ENCODE results near the gene CALHM2. TPM values are rescaled to one million over a fixed set of nuclear protein-coding genes. Genes with fewer than 3 reads are reported as not detected.

The CALHM2 gene
- total RNA-seq, 2 donors from 2014 or later = 23.8 to 57.7 TPM

- no peak overlapping the region for H3K4me3 ChIP-seq
- H3K27me3 ChIP-seq = no peaks in the 10 kb centered on the region
- H3K4me1 ChIP-seq = peaks cover 0 to 9% of the 10 kb centered on the region in 2 donors
- TF ChIP-seq, protein P1, sequence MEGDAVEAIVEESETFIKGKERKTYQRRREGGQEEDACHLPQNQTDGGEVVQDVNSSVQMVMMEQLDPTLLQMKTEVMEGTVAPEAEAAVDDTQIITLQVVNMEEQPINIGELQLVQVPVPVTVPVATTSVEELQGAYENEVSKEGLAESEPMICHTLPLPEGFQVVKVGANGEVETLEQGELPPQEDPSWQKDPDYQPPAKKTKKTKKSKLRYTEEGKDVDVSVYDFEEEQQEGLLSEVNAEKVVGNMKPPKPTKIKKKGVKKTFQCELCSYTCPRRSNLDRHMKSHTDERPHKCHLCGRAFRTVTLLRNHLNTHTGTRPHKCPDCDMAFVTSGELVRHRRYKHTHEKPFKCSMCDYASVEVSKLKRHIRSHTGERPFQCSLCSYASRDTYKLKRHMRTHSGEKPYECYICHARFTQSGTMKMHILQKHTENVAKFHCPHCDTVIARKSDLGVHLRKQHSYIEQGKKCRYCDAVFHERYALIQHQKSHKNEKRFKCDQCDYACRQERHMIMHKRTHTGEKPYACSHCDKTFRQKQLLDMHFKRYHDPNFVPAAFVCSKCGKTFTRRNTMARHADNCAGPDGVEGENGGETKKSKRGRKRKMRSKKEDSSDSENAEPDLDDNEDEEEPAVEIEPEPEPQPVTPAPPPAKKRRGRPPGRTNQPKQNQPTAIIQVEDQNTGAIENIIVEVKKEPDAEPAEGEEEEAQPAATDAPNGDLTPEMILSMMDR (IDR thresholded peaks at IDR 0.05) = no peak
- no peaks in the 10 kb centered on the region for H3K36me3 ChIP-seq
- no peak overlapping the region for H3K27ac ChIP-seq
- no peaks in the 10 kb centered on the region for H3K9me3 ChIP-seq
- DNase-seq (ENCODE audit: low spot score) = no peak
These were observed 5.1 kb upstream of the CALHM2 start for GRCh38 chr10:103457176-103457712.

GRCh38 chr10:103456074-103456660, 4.0 kb upstream of the CALHM2 start:
- Histone ChIP-seq H3K27me3 (no peaks in the 10 kb centered on the region), H3K9me3 (no peaks in the 10 kb centered on the region), H3K4me1 (peaks cover 0 to 10% of the 10 kb centered on the region in 2 donors), H3K27ac (no peak overlapping the region), H3K36me3 (no peaks in the 10 kb centered on the region), H3K4me3 (no peak overlapping the region)
- TF ChIP-seq, protein P1 (IDR thresholded peaks at IDR 0.05) = no peak
- no peak for DNase-seq (ENCODE audit: low spot score)

GRCh38 chr10:103455235-103455634, 3.1 kb upstream of the CALHM2 start:
- no peak overlapping the region for H3K4me3 ChIP-seq
- H3K4me1 ChIP-seq = peaks cover 0 to 15% of the 10 kb centered on the region in 2 donors
- H3K27ac ChIP-seq = no peak overlapping the region
- no peaks in the 10 kb centered on the region for H3K36me3 ChIP-seq
- no peak for DNase-seq (ENCODE audit: low spot score)
- H3K27me3 ChIP-seq = no peaks in the 10 kb centered on the region
- H3K9me3 ChIP-seq = no peaks in the 10 kb centered on the region
- TF ChIP-seq, protein P1 (IDR thresholded peaks at IDR 0.05) = no peak

DNA sequence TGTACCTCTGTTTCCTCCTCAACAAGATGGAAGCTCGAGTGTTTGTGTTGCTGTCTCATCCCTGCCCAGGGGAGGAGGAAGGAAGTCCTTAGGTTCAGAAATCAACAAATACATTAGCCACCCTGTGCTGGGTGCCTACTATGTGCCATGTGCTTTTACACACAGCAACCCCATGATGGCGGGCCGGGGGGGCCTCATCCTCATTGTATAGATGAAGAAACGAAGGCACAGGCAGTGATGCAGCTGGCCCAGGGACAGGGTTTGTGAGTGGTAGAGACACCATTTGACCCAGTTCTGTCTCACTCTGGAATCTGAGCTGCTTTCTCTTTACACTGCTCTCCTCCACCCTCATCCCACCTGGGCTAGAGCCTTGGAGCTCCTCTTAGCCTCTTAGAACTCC, 1.9 kb upstream of the CALHM2 start:
- TF ChIP-seq, protein P1 (IDR thresholded peaks at IDR 0.05) = no peak
- no peak for DNase-seq (ENCODE audit: low spot score)

GRCh38 chr10:103452506-103453230, 498 bp upstream of the CALHM2 start:
- DNase-seq (ENCODE audit: low spot score) = no peak
- Histone ChIP-seq H3K9me3 (no peaks in the 10 kb centered on the region), H3K4me3 (peak overlapping the region; percentile 74 to 75), H3K4me1 (peaks cover 0 to 38% of the 10 kb centered on the region in 2 donors), H3K27ac (peak overlapping the region; percentile 88 to 93), H3K27me3 (no peaks in the 10 kb centered on the region), H3K36me3 (peaks cover 15% of the 10 kb centered on the region)
- TF ChIP-seq, protein P1 (IDR thresholded peaks at IDR 0.05) = no peak

More for the DNA sequence above, 1.9 kb upstream of the CALHM2 start:
- Histone ChIP-seq H3K4me1 (peaks cover 0 to 27% of the 10 kb centered on the region in 2 donors), H3K27ac (no peak overlapping the region), H3K4me3 (no peak overlapping the region), H3K27me3 (no peaks in the 10 kb centered on the region), H3K36me3 (peaks cover 10% of the 10 kb centered on the region), H3K9me3 (no peaks in the 10 kb centered on the region)
